ENCODE results near the gene C18orf63.

- TF ChIP-seq CTCF (conservative IDR thresholded peaks at IDR 0.05; ENCODE audit: low read length) = no peak
- no peak for TF ChIP-seq EZH2phosphoT487 (IDR thresholded peaks at IDR 0.05; ENCODE audit: borderline replicate concordance, low read depth, low read length)
Measured at GRCh38 chr18:74284980-74285355, 30.7 kb upstream of the C18orf63 start.

Data from OCI-LY7 (cell line).